Measurements from ENCODE around the gene ZFYVE21.

ZFYVE21 gene

DNA sequence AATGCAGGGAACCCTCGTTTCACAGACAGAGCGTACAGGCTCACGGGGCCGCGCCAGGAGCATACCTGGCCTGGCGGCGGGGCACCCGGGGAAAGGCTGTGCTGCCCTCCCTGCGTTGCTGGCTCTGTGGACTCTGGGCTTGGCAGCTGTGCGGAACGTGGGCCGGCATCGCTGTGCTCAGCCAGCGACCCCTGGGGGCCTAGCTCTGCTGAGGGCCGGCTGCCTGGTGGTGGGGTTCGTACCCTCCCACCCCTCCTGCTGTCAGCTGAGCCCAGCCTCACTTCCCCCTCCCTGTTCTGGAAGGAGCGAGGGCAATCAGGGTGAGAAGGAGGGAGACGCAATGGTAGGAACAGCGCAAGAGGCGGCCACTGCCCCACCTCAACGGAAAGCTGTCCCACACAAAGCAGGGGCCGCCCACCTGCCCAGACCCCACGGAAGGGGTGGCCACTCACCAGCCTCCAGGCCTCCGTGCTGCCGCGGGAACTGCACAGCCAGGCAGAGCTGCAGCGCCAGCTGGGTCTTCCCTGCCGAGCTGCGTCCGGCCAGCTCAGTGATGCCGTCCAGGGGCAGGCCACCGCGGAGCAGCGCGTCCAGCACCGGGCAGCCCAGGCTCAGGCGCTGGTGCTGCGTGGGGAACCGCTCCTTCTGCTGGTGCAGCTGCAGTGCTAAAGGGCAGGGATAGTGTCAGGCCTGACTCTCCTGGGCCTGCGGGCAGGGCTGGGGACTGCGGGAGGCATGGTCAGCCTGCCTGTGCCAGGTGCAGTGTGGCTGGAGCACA lies 8.9 kb upstream of the ZFYVE21 start:
- no peak for DNase-seq

DNA sequence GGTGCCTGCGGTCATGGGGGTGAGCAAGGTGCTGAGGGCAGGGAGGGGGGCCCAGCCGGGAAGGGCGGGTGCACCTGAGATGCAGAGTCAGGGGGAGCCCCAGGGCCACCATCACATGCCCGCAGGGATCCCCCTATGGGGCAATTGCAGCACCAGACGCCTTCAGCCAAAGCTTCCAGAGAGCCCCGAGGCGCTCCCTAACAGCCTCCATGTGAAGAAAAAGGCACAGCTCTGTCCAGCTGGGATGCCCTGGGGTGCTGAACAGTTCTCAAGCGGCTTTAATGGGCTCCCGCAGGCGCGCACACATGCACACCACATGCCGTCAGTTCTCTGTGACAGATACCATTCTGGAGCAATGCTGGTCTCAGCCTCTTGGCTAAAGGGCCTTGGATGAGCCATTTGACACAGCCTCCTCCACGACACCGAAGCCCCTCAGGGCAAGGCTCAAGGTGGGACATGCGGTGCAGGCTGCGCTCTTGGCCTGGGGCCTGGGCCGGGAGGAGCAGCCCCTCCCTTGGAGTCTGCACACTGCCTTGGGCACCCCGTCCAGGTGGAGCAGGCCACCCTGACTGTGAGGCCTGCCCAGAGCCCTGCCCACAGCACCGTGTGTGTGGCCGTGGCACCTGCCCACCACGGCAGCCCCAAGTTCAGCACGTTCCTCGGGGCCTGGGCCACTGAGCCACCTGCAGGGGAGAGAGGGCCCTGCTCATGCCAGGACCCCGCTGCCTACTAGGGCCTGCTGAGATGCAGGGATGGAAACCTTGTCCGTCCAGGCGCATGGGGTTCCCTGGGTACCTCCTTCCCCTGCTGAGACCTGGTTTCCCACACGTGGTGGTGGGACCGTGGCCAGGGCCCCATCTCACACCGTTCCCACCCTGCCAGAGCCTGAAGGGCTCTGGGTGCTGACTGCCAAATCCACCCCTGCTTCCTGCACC lies 8.0 kb upstream of the ZFYVE21 start:
- no peak for DNase-seq

DNA sequence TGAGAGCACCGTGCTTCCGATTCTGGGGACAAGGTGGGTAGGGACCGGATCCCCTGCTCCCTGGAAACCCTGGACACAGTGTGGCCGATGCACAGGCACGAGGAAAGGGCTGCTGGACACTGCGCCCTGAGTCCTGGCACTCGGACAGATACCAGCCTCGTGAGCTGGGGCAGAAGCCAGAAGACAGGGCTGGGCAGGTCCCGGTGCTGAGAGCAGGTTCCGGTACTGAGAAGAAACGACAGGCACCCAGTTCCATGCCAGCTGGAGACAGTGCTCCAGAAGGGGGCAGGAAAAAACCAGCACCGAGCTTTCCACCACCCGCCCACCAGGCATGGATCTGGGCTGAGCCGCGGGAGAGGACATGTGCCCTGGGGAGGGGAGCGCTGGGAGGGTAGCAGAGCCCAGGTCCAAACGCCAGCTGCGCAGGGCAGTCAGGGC lies 6.8 kb upstream of the ZFYVE21 start:
- no peak for DNase-seq

DNA sequence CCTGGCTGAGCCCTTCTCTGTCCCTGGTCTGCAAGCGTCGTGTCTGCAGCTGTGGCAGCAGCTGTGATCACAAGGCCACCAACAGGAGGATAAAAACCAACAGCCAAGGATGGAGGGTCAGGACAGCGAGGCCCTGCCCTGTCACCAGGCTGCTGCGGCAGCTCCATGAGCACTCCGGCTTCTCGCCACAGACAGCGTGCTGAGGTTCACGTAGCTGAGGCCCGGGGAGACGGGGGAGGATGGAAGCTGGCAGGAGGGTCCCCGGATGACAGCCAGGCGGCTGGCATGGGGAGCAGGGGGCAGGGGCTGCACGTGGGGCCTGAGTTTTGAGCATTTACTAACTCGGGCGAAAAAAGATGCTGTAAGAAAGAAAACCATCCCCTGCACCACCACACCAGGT lies 5.8 kb upstream of the ZFYVE21 start:
- DNase-seq: no peak

DNA sequence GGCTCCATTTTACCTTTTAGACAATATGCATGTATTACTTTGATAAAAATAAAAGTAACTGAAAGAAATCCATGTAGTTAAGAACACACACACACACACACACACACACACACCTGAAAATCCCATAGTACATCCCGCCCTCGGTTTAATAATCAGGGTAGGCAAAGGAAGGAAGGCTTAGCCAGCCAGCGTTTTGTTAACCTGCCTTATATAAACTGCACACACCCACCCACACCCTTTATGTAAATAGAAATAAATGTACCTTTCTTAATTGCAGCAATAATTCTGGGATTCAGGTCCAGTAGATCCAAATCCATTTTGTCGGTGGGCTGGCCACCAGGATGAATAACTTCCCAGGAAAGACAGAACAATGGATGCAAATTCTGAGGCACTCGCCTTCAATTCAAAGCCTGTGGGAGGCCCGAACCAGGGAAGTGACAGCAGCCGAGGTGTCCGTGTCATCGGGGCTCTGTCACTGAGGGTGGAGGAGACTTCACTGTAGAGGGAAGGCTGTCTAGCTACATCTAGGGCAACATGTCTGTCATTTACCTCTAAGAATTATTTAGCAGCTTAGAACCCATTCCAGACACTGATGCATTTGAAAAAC lies 4.7 kb upstream of the ZFYVE21 start:
- DNase-seq: no peak

DNA sequence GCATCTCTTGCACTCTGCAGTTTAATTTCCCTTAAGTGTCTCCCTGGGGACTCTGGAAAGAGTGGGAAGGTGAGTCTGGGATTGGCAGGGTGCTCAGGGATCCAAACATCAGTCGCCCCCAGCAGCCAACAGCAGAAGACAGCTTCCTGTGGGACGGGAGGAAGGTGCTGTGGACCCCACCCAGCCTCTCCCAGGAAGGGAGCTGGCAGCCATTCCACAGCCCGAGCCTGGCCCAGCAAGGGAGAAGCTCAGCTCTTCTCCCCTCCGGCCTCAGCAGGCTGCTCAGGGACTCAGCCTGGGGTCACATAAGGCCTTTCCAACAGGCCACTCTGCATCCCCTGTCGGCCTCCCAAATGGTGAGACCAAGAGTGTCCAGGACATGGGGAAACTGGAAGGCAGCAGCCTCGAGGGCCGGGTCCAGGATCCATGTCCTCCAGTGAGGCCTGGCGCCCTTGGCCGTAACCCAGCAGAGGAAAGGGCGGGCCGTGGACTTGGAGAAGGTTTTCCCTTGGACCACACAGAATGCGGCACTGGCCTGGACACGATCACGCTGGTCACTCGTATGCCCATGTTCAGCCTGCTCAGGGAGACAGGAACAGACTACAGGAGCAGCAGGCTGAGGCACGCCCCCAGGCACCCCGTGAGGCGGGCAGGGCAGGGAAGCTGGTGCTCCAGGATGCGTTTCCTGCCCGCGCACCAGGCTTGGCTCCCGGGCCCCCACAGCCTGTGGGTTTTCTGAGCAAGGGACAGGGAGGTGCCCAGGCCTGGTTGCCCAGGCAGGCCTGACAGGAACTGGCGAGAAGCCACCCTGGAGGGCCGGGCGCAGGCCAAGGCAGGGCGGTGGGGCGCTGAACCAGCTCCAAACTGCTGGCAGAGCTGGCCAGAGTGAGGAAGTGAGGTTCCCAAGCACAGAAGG lies 3.8 kb upstream of the ZFYVE21 start:
- DNase-seq: no peak

DNA sequence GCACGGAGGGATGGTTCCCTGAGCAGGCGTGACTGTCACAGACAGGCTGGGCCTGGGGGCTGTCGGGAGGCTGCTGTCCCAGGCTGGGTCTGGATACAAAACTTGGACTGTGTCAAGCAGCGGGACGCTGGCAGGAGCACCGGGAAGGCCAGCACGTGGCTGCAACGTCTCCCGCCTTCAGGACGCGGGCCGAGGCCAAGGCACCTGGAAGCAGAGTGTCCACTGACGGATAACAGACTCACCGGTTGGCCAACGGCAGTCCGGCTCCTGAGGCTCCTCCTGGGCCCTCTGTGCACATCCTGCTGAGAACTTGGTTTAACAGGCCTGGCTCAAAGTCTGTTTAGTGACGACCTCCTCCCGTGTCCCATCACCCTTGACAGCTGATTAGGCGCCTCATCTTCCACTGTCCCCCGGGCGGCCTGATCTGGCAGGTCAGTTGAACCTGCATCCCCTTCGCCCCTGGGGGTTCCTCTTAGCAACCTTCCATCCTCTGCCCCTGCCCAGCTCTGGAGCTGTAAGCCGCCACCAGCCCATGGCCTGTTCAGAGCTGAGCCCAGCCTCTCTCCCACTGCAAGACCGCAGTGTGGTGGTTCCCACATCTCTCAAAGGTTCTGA lies 2.9 kb upstream of the ZFYVE21 start:
- no peak for DNase-seq

DNA sequence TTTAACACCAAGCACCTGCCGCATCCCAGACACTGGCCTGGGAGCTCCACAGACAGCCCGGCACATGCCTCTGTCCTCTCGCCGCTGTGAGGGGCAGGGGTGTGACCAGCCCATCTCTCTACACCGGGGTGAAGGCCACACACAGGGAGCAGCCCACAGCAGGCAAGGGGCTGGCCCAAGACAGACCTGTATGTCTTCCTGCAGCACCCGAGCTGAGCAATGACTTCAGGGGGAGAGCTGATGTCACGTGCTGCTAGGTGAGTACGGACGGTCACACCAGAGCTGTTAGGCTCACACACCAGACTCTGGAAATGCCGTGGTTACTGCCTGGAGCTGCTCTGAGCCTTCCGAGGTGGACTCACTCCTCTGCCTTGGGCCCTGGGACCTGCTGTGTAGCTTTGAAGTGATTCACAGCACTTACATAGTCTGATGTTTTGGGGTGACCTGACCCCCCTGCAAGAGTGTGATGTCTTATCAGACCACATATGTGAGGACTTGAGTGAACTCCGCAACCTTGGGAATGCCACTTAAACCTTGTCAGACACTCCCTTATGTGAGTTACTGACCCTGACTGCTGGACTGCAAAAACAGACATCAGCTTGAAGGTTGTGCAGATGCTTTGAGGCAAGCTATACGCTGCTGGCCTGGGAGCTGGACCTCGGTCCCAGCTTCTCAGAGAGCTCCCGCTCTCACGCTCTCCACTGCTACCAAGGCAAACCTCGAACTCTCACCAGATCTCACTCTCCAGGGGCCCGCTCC lies 2.1 kb upstream of the ZFYVE21 start:
- no peak for DNase-seq

DNA sequence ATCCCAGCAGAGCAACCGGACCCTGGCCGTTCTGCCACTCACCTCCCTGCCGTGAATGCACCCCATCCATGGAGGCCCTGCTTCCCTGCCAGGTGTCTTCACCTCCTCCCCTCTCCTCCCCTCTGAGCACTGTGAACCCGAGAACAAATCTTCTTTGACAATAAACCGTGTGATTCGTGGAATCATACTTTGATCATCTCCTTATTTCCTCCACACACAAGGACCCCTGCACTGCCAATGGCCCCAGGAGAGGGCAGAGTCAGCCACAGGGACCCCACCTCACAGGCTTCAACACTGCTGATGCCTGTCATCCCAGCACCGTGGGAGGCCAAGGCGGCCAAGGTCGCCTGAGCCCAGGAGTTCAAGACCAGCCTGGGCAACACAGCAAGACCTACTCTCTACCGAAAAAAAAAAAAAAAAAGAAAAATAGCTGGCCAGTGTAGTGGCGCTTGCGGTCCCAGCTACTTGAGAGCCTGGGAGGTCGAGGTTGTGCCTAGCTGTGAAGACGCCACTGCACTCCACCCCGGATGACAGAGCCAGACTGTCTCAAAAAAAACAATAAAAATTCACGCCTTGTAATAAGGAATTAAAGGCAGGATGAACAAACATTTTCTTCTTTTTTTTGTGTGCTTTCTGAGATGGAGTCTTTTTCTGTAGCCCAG lies 1.4 kb upstream of the ZFYVE21 start:
- DNase-seq: no peak

DNA sequence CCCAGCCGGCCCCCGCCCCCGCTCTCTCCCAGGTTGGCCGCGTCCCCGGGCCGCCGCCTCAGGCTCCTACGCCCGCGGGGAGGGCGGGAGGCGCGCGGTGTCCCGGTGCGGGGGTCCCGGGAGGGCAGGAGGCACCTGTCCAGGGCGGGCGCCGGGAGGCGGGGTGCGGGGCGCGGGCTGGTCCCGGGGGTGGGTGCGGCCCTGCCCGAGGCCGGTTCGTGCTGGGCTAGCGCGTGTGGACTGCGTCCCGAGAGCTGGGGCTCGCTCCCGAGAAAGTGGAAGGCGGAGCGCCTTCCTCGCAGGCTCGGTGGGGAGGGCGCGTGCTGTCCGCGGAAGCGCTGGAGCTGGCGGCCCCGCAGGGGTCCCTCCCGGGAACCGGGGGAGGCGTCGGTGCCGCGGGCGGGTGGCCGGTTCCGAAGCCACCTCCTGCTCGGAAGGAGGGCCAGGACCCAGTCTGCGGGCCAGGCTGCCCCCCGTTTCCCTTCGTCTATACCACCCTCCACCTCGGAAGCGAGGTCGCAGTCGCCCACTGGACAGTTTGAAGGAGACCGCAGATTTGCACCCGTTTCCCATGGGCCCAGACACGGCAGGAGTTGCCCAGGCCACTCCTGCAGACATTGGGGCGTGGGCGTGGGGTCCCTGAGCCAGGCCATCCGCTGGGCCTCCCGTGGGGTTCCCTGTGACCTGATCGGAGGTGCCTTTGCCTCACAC lies 636 bp downstream of the ZFYVE21 start:
- DNase-seq: no peak

DNA sequence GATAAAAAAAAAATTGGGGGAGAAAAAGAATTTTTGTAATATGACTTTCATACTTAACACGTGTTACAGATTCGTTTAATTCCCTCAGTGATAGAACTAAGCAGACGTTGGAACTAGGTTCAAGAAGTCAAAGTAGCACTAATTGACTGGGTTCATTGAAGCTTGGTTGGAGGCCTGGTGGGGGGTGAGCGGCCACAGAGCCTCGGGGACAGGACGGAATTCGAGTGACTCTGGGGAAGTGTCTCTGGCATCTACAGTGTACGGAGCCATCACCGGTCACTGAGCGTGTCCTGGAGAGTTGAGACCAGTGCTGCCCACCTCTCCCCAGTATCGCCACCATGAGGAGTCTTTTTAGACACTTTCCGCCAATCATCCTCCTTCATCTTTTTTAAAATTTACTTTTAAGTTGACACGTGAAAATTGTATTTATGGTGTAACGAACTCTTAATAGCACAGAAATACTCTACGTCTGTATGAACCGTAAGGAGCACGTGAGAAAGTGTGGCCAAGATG lies 1.3 kb downstream of the ZFYVE21 start:
- DNase-seq: no peak

DNA sequence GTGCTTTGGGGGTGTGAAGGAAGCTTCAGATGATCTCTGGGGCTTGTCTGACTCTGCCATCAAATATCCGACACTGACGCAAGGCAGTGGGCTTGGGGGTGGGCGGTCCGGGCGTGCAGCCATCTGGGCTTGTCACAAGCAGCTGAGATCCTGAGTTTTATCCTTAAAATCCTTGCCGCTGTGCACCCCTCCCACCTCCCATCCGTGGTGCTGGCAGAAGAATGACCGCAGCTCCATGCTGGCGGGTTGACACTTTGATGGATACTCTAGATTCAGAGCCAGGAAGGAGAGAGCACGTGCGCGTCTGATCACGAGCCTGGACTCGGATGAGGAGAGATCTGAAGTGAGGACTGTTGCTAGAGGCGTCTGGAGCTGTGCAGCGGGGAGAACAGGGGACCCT lies 3.0 kb downstream of the ZFYVE21 start:
- DNase-seq: no peak

DNA sequence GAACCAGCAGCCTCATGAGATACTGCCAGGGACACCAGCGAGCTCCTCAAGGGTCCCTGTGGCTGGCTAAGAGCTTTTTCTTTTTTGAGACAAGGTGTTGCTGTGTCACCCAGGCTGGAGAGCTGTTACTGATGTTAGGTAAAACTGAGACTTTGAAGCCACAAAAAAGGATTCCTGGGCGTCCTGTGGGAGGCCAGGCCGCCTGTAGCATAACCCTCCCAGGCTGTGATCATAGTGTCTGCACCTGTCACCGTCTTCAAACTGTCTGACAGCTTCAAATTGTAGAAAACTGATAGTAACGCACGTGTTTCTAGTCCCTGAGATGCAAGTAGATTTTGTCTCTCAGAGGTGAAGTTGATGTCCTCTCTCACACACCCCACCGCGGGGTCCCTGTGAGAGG lies 4.1 kb downstream of the ZFYVE21 start:
- DNase-seq: no peak

DNA sequence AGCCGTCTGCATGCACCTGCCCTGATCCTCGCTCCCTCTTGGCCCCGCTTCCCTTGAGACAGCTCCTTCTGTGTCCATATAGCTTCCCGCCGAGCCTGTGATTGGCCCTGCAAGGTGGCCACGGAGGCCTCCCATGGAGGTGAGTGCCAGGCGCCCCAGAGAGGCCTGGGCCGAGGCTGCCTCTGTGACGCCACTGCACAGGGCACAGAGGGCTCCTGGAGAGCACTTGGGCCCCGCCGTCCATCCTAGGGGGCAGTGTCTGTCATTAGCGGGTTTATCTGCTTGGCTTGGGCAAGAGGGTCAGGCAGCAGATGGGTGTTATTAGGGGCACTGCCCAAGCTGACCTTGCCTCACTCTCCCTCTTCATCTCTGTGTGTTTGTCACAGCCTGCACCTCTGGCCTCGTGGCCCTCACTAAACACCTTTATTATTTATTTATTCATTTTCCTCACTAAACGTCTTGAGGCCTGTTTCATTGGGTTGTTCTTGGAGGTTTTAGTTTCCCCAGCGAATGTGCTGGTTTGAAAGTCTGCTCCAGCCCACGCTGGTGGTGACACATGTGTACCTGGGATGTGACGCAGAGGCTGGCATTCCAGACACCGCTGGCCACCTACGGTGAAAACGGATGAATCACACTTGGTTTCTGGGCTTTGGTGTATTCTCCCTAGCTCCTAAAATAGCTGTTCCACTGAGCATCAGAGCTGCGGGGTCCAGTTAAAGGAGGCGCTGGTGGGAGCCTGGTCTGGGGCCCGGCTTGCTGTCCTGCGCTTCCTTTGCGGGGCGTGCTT lies 5.9 kb downstream of the ZFYVE21 start:
- DNase-seq: peak; percentile 60 to 62

DNA sequence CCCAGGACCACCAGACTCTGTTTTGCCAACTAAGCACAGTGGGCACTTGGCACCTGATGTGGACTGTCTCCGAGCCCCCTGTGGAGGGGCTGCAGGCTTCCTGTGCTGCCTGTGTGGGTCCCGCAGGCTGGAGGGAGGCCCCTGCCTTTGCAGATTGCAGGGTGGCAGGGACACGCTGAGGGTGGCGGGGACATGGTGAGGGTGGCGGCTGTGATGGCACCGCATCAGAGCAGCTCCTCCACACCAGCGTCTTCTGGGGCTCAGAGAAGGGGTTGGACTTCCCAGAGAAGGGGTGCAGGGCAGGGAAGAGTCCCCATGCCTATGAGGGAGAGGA lies 8.1 kb downstream of the ZFYVE21 start:
- no peak for DNase-seq

DNA sequence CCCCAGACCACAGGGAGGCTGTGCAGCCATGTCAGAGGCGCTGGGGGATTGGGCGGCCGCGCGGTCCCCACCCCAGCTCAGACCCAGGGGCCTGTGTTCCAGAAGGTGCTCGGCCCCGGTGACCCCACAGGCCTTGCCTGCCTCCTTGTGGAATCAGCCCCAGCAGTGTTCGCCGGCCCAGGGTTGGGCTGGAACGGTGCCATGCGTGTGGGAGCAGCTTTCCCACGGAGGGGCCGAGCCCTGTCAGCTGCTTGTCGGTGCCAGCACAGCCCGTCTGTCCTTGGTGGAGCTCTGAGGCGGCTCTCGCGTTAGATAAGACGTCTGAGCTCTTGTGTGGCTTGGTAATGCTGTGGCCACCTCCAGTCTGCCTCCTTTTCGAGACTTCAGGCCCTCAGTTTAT lies 8.5 kb downstream of the ZFYVE21 start:
- no peak for DNase-seq

DNA sequence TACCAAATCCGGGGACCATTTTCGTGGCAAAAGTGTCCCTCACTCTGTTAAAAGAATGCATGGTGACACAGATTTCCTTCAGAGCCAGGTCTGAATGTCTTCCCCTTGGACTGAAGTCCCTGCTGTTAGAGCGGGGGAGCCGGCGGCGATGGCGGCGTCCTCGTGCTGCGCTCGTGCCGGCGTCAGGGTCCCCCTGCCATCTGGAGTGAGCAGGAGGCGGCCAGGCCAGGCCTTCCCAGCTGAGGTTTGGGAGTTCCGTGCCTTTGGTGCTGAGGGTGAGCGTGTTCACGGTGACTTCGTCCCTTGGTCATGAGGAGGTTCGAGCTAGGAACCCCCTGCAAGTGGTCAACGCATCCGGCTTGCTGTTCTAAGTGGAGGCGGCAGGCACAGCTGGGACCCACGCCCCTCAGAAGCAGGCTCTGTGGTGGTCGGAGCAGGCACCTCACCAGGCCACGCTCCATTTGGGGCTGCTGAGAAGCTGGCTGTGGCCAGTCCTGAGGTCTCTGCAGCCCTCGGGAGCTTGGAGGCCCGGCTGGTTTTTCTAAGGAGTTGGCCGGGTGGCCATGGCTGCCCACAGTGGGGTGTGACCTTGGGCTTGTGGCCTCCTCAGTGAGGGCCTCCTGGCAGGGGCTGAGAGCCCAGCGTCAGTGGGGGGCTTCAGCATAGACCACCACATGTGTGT lies 9.5 kb downstream of the ZFYVE21 start:
- no peak for DNase-seq

DNA sequence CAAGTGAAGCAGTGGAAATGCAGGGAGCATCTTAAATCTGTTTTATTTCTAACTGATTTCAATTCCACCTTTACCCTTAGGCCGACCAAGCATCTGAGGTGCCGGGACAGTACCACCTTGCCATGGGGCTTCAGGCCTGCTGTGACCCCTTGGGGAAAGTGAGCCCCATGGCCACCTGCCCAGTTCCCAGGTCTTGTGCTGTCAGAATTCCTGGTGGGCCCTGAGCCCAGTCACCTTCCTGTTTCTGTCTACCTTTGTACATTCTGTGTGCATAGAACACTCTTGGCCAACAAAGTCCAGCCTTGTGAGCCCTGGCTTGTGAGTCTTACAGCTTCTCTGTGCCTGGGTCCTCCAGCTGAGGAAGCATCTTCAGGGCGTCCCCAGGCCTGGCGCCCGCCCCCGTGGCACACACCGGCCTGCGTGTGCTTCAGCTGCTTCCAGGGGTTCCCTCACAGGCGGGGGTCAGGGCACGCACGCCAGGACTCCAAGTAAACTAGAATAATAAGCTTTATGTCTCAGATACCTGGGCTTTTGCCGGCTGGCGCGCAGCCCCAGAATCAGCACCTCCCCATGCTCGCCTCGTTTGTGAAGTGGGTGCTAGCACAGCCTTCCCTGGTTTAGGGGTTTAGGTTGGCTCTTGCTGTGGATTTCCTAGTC lies 10.3 kb downstream of the ZFYVE21 start:
- no peak for DNase-seq

All from activated T-cell treated with anti-CD3 and anti-CD28 coated beads, Interleukin-2, amount 50 U/mL, for 48 hours (primary cell).